ENCODE measurements around the gene DHRS11. TPM values are rescaled to one million over a fixed set of nuclear protein-coding genes. Genes with fewer than 3 reads are reported as not detected.
A peak's percentile ranks its signal among the peaks of the same experiment; 100 is the strongest.

DHRS11 gene
- total RNA-seq, 1 experiment from 2014 or later = 11.8 TPM

- no TSS peak for BruUV-seq (replicated peaks)
- no peaks in the 10 kb centered on the region for H3K9me3 ChIP-seq (ENCODE audit: control insufficient read depth, insufficient read depth, low read depth, low read length)
- H3K36me3 ChIP-seq (ENCODE audit: control insufficient read depth, insufficient read depth, low read length) = no peaks in the 10 kb centered on the region
- TF ChIP-seq CTCF (IDR thresholded peaks at IDR 0.05) = no peak
- TF ChIP-seq POLR2AphosphoS5 (IDR thresholded peaks at IDR 0.05; ENCODE audit: low read depth, low read length) = no peak
- TF ChIP-seq TCF7L2 (IDR thresholded peaks at IDR 0.05; ENCODE audit: low read depth, low read length) = no peak
- TF ChIP-seq REST (IDR thresholded peaks at IDR 0.05; ENCODE audit: insufficient read depth in 1 of 2, low read depth in 2 of 2, low read length in 1 of 2) = no peak
- no peak for TF ChIP-seq SIN3A (IDR thresholded peaks at IDR 0.05; ENCODE audit: borderline replicate concordance, insufficient read depth, low read depth, low read length)
- in situ Hi-C loops (cut with HindIII; ENCODE audit: low pct_unique_long_range_greater_than_20kb, low sequenced_read_pairs) = no loop called here
- H3K4me3 ChIP-seq (ENCODE audit: low read depth in 2 of 2, low read length in 2 of 2) = no peak overlapping the region
- ATAC-seq = no peak
- H3K27me3 ChIP-seq (ENCODE audit: control insufficient read depth, insufficient read depth, low read length) = no peaks in the 10 kb centered on the region
- DNase-seq (ENCODE audit: low read depth, low spot score) = no peak
- no peaks in the 10 kb centered on the region for H3K4me1 ChIP-seq (ENCODE audit: control insufficient read depth, insufficient read depth, low read length)
- ChIA-PET CTCF (no interaction called here), POLR2A (no interaction called here)
- intact Hi-C loops (cut with micrococcal nuclease; ENCODE audit: unreplicated experiment) = no loop called here
- no peak overlapping the region for H3K27ac ChIP-seq (ENCODE audit: low read length)
These were observed 18.8 kb downstream of the DHRS11 start for GRCh38 chr17:36610474-36610873.

- POLR2A ChIA-PET = no interaction called here
- Histone ChIP-seq H3K4me1 (ENCODE audit: control insufficient read depth, insufficient read depth, low read length) (no peaks in the 10 kb centered on the region), H3K36me3 (ENCODE audit: control insufficient read depth, insufficient read depth, low read length) (no peaks in the 10 kb centered on the region), H3K27me3 (ENCODE audit: control insufficient read depth, insufficient read depth, low read length) (no peaks in the 10 kb centered on the region), H3K9me3 (ENCODE audit: control insufficient read depth, insufficient read depth, low read depth, low read length) (no peaks in the 10 kb centered on the region), H3K27ac (ENCODE audit: low read length) (no peak overlapping the region), H3K4me3 (ENCODE audit: low read depth in 2 of 2, low read length in 2 of 2) (no peak overlapping the region)
- no peak for TF ChIP-seq TCF7L2 (IDR thresholded peaks at IDR 0.05; ENCODE audit: low read depth, low read length)
- TF ChIP-seq REST (IDR thresholded peaks at IDR 0.05; ENCODE audit: insufficient read depth in 1 of 2, low read depth in 2 of 2, low read length in 1 of 2) = no peak
- no peak for TF ChIP-seq SIN3A (IDR thresholded peaks at IDR 0.05; ENCODE audit: borderline replicate concordance, insufficient read depth, low read depth, low read length)
- TF ChIP-seq POLR2AphosphoS5 (IDR thresholded peaks at IDR 0.05; ENCODE audit: low read depth, low read length) = no peak
- no peak for TF ChIP-seq CTCF (IDR thresholded peaks at IDR 0.05)
- in situ Hi-C loops (cut with HindIII; ENCODE audit: low pct_unique_long_range_greater_than_20kb, low sequenced_read_pairs) = no loop called here
- DNase-seq (ENCODE audit: low read depth, low spot score) (no peak), ATAC-seq (0 out of 2 replicates have a peak, but pooled peaks have one; percentile 37)
- BruUV-seq (replicated peaks) = no TSS peak
- CTCF ChIA-PET = no interaction called here
- intact Hi-C loops (cut with micrococcal nuclease; ENCODE audit: unreplicated experiment) = no loop called here
These were observed 19.8 kb downstream of the DHRS11 start for GRCh38 chr17:36611345-36612072.

Measured in Panc1 (cell line).